HepG2 (cell line): Measurements from ENCODE around the gene ANKRD39.

ENCODE experiments used
- HDAC1 ChIP-seq: sonication (generic); formaldehyde crosslinking; IDR thresholded peaks from 2 replicates; pipeline ENCODE4 v1.5.1; 2020; ENCODE audit warnings: mild to moderate bottlenecking, missing genetic modification reagents
- JUND ChIP-seq: sonication (generic); formaldehyde crosslinking; IDR thresholded peaks from 2 replicates; pipeline ENCODE4 v1.8.0; 2022; ENCODE audit warnings: mild to moderate bottlenecking, missing genetic modification reagents
- KDM3A ChIP-seq: IDR thresholded peaks from 2 replicates; pipeline ENCODE4 v1.6.1; 2018; ENCODE audit warnings: low read depth, missing compliant biosample characterization
- NFIC ChIP-seq: IDR thresholded peaks from 2 replicates; pipeline ENCODE4 v1.6.1; 2012; ENCODE audit warnings: mild to moderate bottlenecking, low read length, inconsistent platforms
- RAD21 ChIP-seq: fragments of 450-650 bp; formaldehyde crosslinking; IDR thresholded peaks from 2 replicates; pipeline ENCODE4 v1.5.0; 2020; ENCODE audit warnings: mild to moderate bottlenecking
- TARDBP ChIP-seq: sonication (generic); formaldehyde crosslinking; IDR thresholded peaks from 2 replicates; pipeline ENCODE4 v1.8.0; 2022; ENCODE audit warnings: mild to moderate bottlenecking, missing genetic modification reagents
- ZNF205 ChIP-seq: IDR thresholded peaks from 2 replicates; pipeline ENCODE4 v1.6.1; 2018; ENCODE audit warnings: missing biosample characterization, missing genetic modification reagents
- ZNF761 ChIP-seq: sonication (generic); formaldehyde crosslinking; conservative IDR thresholded peaks from 2 replicates; pipeline ENCODE4 v1.4.0; 2020; ENCODE audit warnings: mild to moderate bottlenecking, missing genetic modification reagents
- TF ChIP-seq, protein P1 (sequence below): IDR thresholded peaks from 2 replicates; pipeline ENCODE4 v1.6.1; 2016
- TF ChIP-seq, protein P2 (sequence below): sonication (generic); formaldehyde crosslinking; IDR thresholded peaks from 2 replicates; pipeline ENCODE4 v1.4.0; 2020; ENCODE audit warnings: low read depth, missing genetic modification reagents
- TF ChIP-seq, protein P3 (sequence below): sonication (generic); formaldehyde crosslinking; IDR thresholded peaks from 2 replicates; pipeline ENCODE4 v1.5.0; 2020; ENCODE audit warnings: missing genetic modification reagents, mild to moderate bottlenecking, borderline replicate concordance
- TF ChIP-seq, protein P4 (sequence below): sonication (generic); formaldehyde crosslinking; IDR thresholded peaks from 2 replicates; pipeline ENCODE4 v1.4.0; 2020; ENCODE audit warnings: missing genetic modification reagents
- TF ChIP-seq, protein P5 (sequence below): sonication (generic); formaldehyde crosslinking; IDR thresholded peaks from 2 replicates; pipeline ENCODE4 v1.5.0; 2020; ENCODE audit warnings: mild to moderate bottlenecking, missing genetic modification reagents, moderate library complexity

DNA sequence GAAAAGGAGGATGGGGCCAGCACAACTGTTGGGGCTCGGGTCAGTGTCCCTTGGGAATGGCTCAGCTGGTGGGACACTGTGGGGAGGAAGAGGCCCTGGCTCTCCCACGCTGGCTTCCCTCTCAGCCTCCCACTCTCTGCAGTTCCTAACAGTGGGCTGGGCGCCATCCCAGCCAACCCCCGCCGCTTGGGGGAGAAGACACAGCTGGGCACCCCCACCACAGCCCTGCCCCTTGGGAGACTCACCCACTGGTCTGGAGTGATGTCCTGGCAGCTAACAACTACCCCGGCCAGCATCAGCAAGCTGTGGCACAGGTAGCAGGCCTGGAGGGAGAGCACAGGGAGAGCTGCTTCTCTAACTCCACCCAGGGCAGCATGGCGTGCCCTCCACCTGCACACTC is 20.4 kb upstream of the ANKRD39 start:
- no peak for TF ChIP-seq HDAC1
- no peak for TF ChIP-seq ZNF761
- TF ChIP-seq RAD21 (CRISPR knock-in tag) = no peak
- TF ChIP-seq JUND = no peak
- TF ChIP-seq, protein P1, sequence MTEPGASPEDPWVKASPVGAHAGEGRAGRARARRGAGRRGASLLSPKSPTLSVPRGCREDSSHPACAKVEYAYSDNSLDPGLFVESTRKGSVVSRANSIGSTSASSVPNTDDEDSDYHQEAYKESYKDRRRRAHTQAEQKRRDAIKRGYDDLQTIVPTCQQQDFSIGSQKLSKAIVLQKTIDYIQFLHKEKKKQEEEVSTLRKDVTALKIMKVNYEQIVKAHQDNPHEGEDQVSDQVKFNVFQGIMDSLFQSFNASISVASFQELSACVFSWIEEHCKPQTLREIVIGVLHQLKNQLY (CRISPR knock-in tag) = no peak
- TF ChIP-seq, protein P2, sequence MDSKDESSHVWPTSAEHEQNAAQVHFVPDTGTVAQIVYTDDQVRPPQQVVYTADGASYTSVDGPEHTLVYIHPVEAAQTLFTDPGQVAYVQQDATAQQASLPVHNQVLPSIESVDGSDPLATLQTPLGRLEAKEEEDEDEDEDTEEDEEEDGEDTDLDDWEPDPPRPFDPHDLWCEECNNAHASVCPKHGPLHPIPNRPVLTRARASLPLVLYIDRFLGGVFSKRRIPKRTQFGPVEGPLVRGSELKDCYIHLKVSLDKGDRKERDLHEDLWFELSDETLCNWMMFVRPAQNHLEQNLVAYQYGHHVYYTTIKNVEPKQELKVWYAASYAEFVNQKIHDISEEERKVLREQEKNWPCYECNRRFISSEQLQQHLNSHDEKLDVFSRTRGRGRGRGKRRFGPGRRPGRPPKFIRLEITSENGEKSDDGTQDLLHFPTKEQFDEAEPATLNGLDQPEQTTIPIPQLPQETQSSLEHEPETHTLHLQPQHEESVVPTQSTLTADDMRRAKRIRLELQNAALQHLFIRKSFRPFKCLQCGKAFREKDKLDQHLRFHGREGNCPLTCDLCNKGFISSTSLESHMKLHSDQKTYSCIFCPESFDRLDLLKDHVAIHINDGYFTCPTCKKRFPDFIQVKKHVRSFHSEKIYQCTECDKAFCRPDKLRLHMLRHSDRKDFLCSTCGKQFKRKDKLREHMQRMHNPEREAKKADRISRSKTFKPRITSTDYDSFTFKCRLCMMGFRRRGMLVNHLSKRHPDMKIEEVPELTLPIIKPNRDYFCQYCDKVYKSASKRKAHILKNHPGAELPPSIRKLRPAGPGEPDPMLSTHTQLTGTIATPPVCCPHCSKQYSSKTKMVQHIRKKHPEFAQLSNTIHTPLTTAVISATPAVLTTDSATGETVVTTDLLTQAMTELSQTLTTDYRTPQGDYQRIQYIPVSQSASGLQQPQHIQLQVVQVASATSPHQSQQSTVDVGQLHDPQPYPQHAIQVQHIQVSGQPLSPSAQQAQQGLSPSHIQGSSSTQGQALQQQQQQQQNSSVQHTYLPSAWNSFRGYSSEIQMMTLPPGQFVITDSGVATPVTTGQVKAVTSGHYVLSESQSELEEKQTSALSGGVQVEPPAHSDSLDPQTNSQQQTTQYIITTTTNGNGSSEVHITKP (CRISPR knock-in tag) = no peak
- no peak for TF ChIP-seq ZNF205 (CRISPR knock-in tag)
- no peak for TF ChIP-seq KDM3A (CRISPR knock-in tag)
- TF ChIP-seq, protein P3, sequence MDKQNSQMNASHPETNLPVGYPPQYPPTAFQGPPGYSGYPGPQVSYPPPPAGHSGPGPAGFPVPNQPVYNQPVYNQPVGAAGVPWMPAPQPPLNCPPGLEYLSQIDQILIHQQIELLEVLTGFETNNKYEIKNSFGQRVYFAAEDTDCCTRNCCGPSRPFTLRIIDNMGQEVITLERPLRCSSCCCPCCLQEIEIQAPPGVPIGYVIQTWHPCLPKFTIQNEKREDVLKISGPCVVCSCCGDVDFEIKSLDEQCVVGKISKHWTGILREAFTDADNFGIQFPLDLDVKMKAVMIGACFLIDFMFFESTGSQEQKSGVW (CRISPR knock-in tag) = no peak
- TF ChIP-seq, protein P4, sequence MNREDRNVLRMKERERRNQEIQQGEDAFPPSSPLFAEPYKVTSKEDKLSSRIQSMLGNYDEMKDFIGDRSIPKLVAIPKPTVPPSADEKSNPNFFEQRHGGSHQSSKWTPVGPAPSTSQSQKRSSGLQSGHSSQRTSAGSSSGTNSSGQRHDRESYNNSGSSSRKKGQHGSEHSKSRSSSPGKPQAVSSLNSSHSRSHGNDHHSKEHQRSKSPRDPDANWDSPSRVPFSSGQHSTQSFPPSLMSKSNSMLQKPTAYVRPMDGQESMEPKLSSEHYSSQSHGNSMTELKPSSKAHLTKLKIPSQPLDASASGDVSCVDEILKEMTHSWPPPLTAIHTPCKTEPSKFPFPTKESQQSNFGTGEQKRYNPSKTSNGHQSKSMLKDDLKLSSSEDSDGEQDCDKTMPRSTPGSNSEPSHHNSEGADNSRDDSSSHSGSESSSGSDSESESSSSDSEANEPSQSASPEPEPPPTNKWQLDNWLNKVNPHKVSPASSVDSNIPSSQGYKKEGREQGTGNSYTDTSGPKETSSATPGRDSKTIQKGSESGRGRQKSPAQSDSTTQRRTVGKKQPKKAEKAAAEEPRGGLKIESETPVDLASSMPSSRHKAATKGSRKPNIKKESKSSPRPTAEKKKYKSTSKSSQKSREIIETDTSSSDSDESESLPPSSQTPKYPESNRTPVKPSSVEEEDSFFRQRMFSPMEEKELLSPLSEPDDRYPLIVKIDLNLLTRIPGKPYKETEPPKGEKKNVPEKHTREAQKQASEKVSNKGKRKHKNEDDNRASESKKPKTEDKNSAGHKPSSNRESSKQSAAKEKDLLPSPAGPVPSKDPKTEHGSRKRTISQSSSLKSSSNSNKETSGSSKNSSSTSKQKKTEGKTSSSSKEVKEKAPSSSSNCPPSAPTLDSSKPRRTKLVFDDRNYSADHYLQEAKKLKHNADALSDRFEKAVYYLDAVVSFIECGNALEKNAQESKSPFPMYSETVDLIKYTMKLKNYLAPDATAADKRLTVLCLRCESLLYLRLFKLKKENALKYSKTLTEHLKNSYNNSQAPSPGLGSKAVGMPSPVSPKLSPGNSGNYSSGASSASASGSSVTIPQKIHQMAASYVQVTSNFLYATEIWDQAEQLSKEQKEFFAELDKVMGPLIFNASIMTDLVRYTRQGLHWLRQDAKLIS (CRISPR knock-in tag) = no peak
- no peak for TF ChIP-seq NFIC
- TF ChIP-seq, protein P5, sequence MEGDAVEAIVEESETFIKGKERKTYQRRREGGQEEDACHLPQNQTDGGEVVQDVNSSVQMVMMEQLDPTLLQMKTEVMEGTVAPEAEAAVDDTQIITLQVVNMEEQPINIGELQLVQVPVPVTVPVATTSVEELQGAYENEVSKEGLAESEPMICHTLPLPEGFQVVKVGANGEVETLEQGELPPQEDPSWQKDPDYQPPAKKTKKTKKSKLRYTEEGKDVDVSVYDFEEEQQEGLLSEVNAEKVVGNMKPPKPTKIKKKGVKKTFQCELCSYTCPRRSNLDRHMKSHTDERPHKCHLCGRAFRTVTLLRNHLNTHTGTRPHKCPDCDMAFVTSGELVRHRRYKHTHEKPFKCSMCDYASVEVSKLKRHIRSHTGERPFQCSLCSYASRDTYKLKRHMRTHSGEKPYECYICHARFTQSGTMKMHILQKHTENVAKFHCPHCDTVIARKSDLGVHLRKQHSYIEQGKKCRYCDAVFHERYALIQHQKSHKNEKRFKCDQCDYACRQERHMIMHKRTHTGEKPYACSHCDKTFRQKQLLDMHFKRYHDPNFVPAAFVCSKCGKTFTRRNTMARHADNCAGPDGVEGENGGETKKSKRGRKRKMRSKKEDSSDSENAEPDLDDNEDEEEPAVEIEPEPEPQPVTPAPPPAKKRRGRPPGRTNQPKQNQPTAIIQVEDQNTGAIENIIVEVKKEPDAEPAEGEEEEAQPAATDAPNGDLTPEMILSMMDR = no peak
- TF ChIP-seq TARDBP (CRISPR knock-in tag) = no peak
